GM21526 (cell line): ENCODE measurements around the gene NSDHL.

Experiments
- ATAC-seq: cut with Tn5 transposase; IDR thresholded peaks from one replicate; pipeline ENCODE4 v1.9.1; 2021; ENCODE audit warnings: moderate library complexity; ENCODE audit not compliant: unreplicated experiment, low FRiP score

The NSDHL gene

GRCh38 chrX:152892999-152893891 is 62.4 kb downstream of the NSDHL start:
- ATAC-seq = no peak

- no peak for ATAC-seq
Observed at GRCh38 chrX:152893980-152894610, 63.2 kb downstream of the NSDHL start.

GRCh38 chrX:152895121-152895520 is 64.3 kb downstream of the NSDHL start:
- ATAC-seq = no peak

GRCh38 chrX:152895724-152896420 is 65.0 kb downstream of the NSDHL start:
- ATAC-seq = no peak

GRCh38 chrX:152896450-152896849 is 65.6 kb downstream of the NSDHL start:
- ATAC-seq = no peak

GRCh38 chrX:152897222-152898131 is 66.6 kb downstream of the NSDHL start, which contains the start of gene ZNF185:
TSS of gene ZNF185 (plus strand) at chrX:152898067. CDS start at chrX:152914490, 16,423 bp downstream.
- no peak for ATAC-seq

- ATAC-seq = no peak
Observed at GRCh38 chrX:152898442-152898841, 67.6 kb downstream of the NSDHL start.

- no peak for ATAC-seq
Observed at GRCh38 chrX:152899111-152899873, 68.4 kb downstream of the NSDHL start.

- no peak for ATAC-seq
Observed at GRCh38 chrX:152899874-152900719, 69.2 kb downstream of the NSDHL start.

- ATAC-seq = no peak
Observed at GRCh38 chrX:152900937-152901445, 70.1 kb downstream of the NSDHL start.

GRCh38 chrX:152901816-152902501 is 71.1 kb downstream of the NSDHL start:
- no peak for ATAC-seq

GRCh38 chrX:152902502-152902820 is 71.6 kb downstream of the NSDHL start:
- ATAC-seq = no peak

GRCh38 chrX:152903589-152903988 is 72.7 kb downstream of the NSDHL start:
- ATAC-seq = no peak

GRCh38 chrX:152904151-152905080 is 73.6 kb downstream of the NSDHL start:
- ATAC-seq = no peak

GRCh38 chrX:152905081-152905420 is 74.2 kb downstream of the NSDHL start:
- ATAC-seq = no peak

- no peak for ATAC-seq
Observed at GRCh38 chrX:152907084-152907651, 76.3 kb downstream of the NSDHL start.

- no peak for ATAC-seq
Observed at GRCh38 chrX:152908486-152908885, 77.6 kb downstream of the NSDHL start.
